GM12878 (cell line): ENCODE results near the gene C16orf82. TPM values are rescaled to one million over a fixed set of nuclear protein-coding genes. Genes with fewer than 3 reads are reported as not detected.

Source experiments
- CBX5 ChIP-seq: sonication (generic); IDR thresholded peaks from 2 replicates; pipeline ENCODE4 v1.6.1; 2016; ENCODE audit warnings: low read depth, moderate library complexity, mild to moderate bottlenecking, inconsistent platforms
- FOXK2 ChIP-seq: fragments of 450-650 bp; IDR thresholded peaks from 2 replicates; pipeline ENCODE4 v1.6.1; 2017; ENCODE audit warnings: mild to moderate bottlenecking, moderate library complexity
- HDAC2 ChIP-seq: fragments of 200-600 bp; sonication (generic); IDR thresholded peaks from 2 replicates; pipeline ENCODE4 v1.6.1; 2017
- HSF1 ChIP-seq: fragments of 150-350 bp; IDR thresholded peaks from 2 replicates; pipeline ENCODE4 v1.6.1; 2014; ENCODE audit warnings: mild to moderate bottlenecking, low read depth, low read length
- NFXL1 ChIP-seq: fragments of 450-650 bp; IDR thresholded peaks from 2 replicates; pipeline ENCODE4 v1.6.1; 2017; ENCODE audit warnings: antibody characterized with exemption, mild to moderate bottlenecking, borderline replicate concordance
- STAT1 ChIP-seq: fragments of 450-650 bp; conservative IDR thresholded peaks from 2 replicates; pipeline ENCODE4 v1.6.1; 2014; ENCODE audit warnings: antibody characterized with exemption, mild to moderate bottlenecking
- TARDBP ChIP-seq: IDR thresholded peaks from 2 replicates; pipeline ENCODE4 v1.6.1; 2016; ENCODE audit warnings: borderline replicate concordance
- polyA plus RNA-seq, 11 experiments: library from polyadenylated mRNA; depleted of rRNA in 4 of 11; unstranded in 6 of 11; stranded (reverse) in 5 of 11; fragments of >200 nt; fragmentation: Nextera tagmentation in 4 of 11; fragmentation: Illumina TruSeq in 1 of 11; extraction: Ambion mirVana in 4 of 11; extraction: Trizol in 1 of 11; gene quantifications; 1 replicate in 1 of 11; 2 replicates in 10 of 11; pipeline versions ENCODE4 v1.2.1 to v1.2.3, GENCODE V29; 2011 to 2016; ENCODE audit warnings: inconsistent platforms in 2 of 11, missing spikeins in 2 of 11, low read depth in 1 of 11
- total RNA-seq, 4 experiments: library from RNA; depleted of rRNA in 3 of 4; stranded (reverse); fragments of >200 nt in 3 of 4; fragmentation: Illumina TruSeq in 1 of 4; extraction: Trizol in 1 of 4; gene quantifications; 2 replicates each; pipeline versions ENCODE4 v1.2.1 to v1.2.3, GENCODE V29; 2013 to 2021
- TF ChIP-seq, protein P1 (sequence below): IDR thresholded peaks from 2 replicates; pipeline ENCODE4 v1.6.1; 2012; ENCODE audit warnings: improper control_type of control experiment, low read depth, low read length; ENCODE audit not compliant: insufficient replicate concordance
- TF ChIP-seq, protein P2 (sequence below): IDR thresholded peaks from 2 replicates; pipeline ENCODE4 v1.6.1; 2011; ENCODE audit warnings: borderline replicate concordance, low read depth, mild to moderate bottlenecking, moderate library complexity, mixed read lengths, low read length; ENCODE audit not compliant: insufficient read depth; ENCODE audit errors: extremely low read length
- TF ChIP-seq, protein P3 (sequence below): fragments of 450-650 bp; IDR thresholded peaks from 2 replicates; pipeline ENCODE4 v1.6.1; 2016; ENCODE audit warnings: mild to moderate bottlenecking

Gene C16orf82
- total and polyA plus RNA-seq, 10 of the 15 experiments (the other 5 are each of a cell fraction or from before 2014, with no cell fraction given): not detected

- TF ChIP-seq, protein P1, sequence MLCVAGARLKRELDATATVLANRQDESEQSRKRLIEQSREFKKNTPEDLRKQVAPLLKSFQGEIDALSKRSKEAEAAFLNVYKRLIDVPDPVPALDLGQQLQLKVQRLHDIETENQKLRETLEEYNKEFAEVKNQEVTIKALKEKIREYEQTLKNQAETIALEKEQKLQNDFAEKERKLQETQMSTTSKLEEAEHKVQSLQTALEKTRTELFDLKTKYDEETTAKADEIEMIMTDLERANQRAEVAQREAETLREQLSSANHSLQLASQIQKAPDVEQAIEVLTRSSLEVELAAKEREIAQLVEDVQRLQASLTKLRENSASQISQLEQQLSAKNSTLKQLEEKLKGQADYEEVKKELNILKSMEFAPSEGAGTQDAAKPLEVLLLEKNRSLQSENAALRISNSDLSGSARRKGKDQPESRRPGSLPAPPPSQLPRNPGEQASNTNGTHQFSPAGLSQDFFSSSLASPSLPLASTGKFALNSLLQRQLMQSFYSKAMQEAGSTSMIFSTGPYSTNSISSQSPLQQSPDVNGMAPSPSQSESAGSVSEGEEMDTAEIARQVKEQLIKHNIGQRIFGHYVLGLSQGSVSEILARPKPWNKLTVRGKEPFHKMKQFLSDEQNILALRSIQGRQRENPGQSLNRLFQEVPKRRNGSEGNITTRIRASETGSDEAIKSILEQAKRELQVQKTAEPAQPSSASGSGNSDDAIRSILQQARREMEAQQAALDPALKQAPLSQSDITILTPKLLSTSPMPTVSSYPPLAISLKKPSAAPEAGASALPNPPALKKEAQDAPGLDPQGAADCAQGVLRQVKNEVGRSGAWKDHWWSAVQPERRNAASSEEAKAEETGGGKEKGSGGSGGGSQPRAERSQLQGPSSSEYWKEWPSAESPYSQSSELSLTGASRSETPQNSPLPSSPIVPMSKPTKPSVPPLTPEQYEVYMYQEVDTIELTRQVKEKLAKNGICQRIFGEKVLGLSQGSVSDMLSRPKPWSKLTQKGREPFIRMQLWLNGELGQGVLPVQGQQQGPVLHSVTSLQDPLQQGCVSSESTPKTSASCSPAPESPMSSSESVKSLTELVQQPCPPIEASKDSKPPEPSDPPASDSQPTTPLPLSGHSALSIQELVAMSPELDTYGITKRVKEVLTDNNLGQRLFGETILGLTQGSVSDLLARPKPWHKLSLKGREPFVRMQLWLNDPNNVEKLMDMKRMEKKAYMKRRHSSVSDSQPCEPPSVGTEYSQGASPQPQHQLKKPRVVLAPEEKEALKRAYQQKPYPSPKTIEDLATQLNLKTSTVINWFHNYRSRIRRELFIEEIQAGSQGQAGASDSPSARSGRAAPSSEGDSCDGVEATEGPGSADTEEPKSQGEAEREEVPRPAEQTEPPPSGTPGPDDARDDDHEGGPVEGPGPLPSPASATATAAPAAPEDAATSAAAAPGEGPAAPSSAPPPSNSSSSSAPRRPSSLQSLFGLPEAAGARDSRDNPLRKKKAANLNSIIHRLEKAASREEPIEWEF: no peak
- TF ChIP-seq, protein P2, sequence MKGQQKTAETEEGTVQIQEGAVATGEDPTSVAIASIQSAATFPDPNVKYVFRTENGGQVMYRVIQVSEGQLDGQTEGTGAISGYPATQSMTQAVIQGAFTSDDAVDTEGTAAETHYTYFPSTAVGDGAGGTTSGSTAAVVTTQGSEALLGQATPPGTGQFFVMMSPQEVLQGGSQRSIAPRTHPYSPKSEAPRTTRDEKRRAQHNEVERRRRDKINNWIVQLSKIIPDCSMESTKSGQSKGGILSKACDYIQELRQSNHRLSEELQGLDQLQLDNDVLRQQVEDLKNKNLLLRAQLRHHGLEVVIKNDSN: no peak
- TF ChIP-seq TARDBP (no peak), FOXK2 (no peak), STAT1 (no peak), CBX5 (no peak), HSF1 (no peak), HDAC2 (no peak), NFXL1 (no peak)
- TF ChIP-seq, protein P3, sequence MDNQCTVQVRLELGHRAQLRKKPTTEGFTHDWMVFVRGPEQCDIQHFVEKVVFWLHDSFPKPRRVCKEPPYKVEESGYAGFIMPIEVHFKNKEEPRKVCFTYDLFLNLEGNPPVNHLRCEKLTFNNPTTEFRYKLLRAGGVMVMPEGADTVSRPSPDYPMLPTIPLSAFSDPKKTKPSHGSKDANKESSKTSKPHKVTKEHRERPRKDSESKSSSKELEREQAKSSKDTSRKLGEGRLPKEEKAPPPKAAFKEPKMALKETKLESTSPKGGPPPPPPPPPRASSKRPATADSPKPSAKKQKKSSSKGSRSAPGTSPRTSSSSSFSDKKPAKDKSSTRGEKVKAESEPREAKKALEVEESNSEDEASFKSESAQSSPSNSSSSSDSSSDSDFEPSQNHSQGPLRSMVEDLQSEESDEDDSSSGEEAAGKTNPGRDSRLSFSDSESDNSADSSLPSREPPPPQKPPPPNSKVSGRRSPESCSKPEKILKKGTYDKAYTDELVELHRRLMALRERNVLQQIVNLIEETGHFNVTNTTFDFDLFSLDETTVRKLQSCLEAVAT: no peak
- TF ChIP-seq, all 136 proteins: peak for 0
These were observed 42.3 kb downstream of the C16orf82 start (continued) for GRCh38 chr16:27108826-27109665.
